ENCODE measurements around the gene CYTH1.

GRCh38 chr17:78815696-78816095 is 33.6 kb upstream of the CYTH1 start:
- TF ChIP-seq FOXM1 (IDR thresholded peaks at IDR 0.05; ENCODE audit: borderline replicate concordance), result no peak
- no peak for TF ChIP-seq ZNF384 (IDR thresholded peaks at IDR 0.05)
- no peak for TF ChIP-seq SP1 (IDR thresholded peaks at IDR 0.05)
- TF ChIP-seq TARDBP (IDR thresholded peaks at IDR 0.05), result 0 out of 2 replicates have a peak, but pooled peaks have one; percentile 45
- TF ChIP-seq L3MBTL2 (conservative IDR thresholded peaks at IDR 0.05), result no peak
- TF ChIP-seq FOXA1 (IDR thresholded peaks at IDR 0.05), result no peak
- TF ChIP-seq FOXK2 (IDR thresholded peaks at IDR 0.05), result no peak
- no peak for TF ChIP-seq ARNT (IDR thresholded peaks at IDR 0.05)
- no peak for TF ChIP-seq BHLHE40 (IDR thresholded peaks at IDR 0.05; ENCODE audit: borderline replicate concordance)
- TF ChIP-seq NFRKB (IDR thresholded peaks at IDR 0.05), result no peak
- TF ChIP-seq LEF1 (IDR thresholded peaks at IDR 0.05; ENCODE audit: borderline replicate concordance), result no peak
- TF ChIP-seq HDGF (IDR thresholded peaks at IDR 0.05; ENCODE audit: borderline replicate concordance), result no peak
- TF ChIP-seq CTBP1 (IDR thresholded peaks at IDR 0.05; ENCODE audit: borderline replicate concordance), result no peak

Measured in HEK293T (cell line).